ENCODE data around the gene SSC4D.

SSC4D gene

DNA sequence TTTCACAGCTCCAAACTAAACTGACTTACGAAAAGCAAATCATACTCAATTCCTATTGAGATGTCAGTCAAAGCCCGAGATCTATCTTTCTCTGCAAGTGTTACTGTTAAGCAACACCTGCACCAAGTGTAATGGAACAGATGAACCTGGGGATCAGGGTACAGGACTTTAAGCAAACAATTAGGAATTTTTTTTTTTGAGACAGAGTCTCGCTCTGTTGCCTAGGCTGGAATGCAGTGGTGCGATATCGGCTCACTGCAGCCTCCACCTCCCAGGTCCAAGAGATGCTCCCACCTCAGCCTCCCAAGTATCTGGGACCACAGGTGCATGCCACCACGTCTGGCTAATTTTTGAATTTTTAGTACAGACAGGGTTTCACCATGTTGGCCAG is 65.6 kb downstream of the SSC4D start:
- no peak overlapping the region for H3K27ac ChIP-seq (replicated peaks; ENCODE audit: low read length)

DNA sequence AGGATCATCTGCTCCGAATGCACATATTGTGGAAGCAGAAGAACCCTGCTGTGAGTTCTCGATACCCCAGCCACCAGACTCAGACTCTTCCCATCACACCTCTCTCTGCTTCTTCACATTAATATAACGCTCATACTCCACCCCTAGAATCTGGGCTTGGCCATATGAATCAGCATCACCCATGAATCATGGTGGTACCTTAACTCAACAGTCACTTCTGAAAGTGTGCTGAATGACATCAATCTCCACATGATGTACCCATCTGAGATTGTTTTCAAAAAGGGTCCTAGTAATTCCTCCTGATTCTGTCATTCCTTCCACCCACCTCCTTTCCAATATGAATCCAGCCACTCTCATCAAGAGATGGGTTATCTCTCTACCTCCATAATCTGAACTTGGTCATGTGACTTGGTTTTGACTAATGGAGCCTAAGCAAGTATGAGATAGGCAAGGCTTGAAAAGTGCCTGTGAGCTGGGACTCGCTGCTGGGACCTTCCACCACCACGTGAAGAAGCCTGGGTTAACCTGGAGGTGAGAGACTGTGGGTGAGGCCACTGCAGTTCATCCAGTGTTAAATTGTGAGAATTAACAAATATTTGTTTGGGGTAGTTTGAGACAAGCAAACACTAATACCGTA is 66.1 kb downstream of the SSC4D start:
- WGBS, 2 donors (ENCODE audit: extremely low coverage in 2 of 2, insufficient read length in 2 of 2, insufficient replicate concordance in 1 of 2) = no CpG with 5 or more reads among the region's 6 CpGs
- Histone ChIP-seq H4K91ac (ENCODE audit: low read depth, low read length, poor library complexity) (no peak overlapping the region), H3K27ac (replicated peaks; ENCODE audit: low read length) (no peak overlapping the region), H3K4me3 (ENCODE audit: low read length in 2 of 2) (no peak overlapping the region), H3K14ac (ENCODE audit: low read length) (no peak overlapping the region), H3K4me2 (ENCODE audit: insufficient read depth, low read length, poor library complexity, severe bottlenecking) (no peak overlapping the region), H3K27me3 (ENCODE audit: control insufficient read depth in 3 of 3, insufficient read depth in 3 of 3, low read depth in 1 of 3, low read length in 3 of 3) (no peaks in the 10 kb centered on the region), H3K4me1 (ENCODE audit: control insufficient read depth in 2 of 2, insufficient read depth in 1 of 2, low read depth in 1 of 2, low read length in 2 of 2) (peaks cover 0 to 6% of the 10 kb centered on the region in 2 donors), H3K9me3 (replicated peaks in 1 of 2; ENCODE audit: control insufficient read depth in 2 of 2, insufficient read depth in 1 of 2, low read depth in 1 of 2, low read length in 2 of 2) (peaks cover 0 to 4% of the 10 kb centered on the region in 2 donors), H2AK5ac (ENCODE audit: low read depth, low read length) (no peak overlapping the region), H2BK5ac (ENCODE audit: low read length) (no peak overlapping the region), H2BK15ac (ENCODE audit: low read length) (no peak overlapping the region), H2BK12ac (ENCODE audit: low read length) (no peak overlapping the region), H3K36me3 (replicated peaks in 1 of 2; ENCODE audit: control insufficient read depth in 2 of 2, insufficient read depth in 2 of 2, low read length in 2 of 2) (peaks cover 35 to 95% of the 10 kb centered on the region in 2 donors), H2AFZ (ENCODE audit: low read length) (no peak overlapping the region), H4K8ac (ENCODE audit: low read depth, low read length) (no peak overlapping the region), H3K79me1 (ENCODE audit: low read depth, low read length) (peaks cover 4% of the 10 kb centered on the region), H3K23ac (ENCODE audit: low read depth, low read length, poor library complexity) (no peak overlapping the region), H3K4ac (ENCODE audit: low read length) (no peak overlapping the region), H2BK120ac (ENCODE audit: low read depth, low read length) (no peak overlapping the region), H3K9ac (ENCODE audit: low read depth, low read length, poor library complexity) (no peak overlapping the region), H3K18ac (ENCODE audit: low read length) (no peak overlapping the region)
- no peak for DNase-seq (ENCODE audit: low spot score)

More for the DNA sequence above, 65.6 kb downstream of the SSC4D start:
- DNase-seq (ENCODE audit: low spot score) = no peak
- peaks cover 35 to 95% of the 10 kb centered on the region in 2 donors for H3K36me3 ChIP-seq (replicated peaks in 1 of 2; ENCODE audit: control insufficient read depth in 2 of 2, insufficient read depth in 2 of 2, low read length in 2 of 2)
- H2BK5ac ChIP-seq (ENCODE audit: low read length) = no peak overlapping the region
- H3K9ac ChIP-seq (ENCODE audit: low read depth, low read length, poor library complexity) = no peak overlapping the region
- no peak overlapping the region for H3K14ac ChIP-seq (ENCODE audit: low read length)
- H3K4me3 ChIP-seq (ENCODE audit: low read length in 2 of 2) = no peak overlapping the region
- no peaks in the 10 kb centered on the region for H3K27me3 ChIP-seq (ENCODE audit: control insufficient read depth in 3 of 3, insufficient read depth in 3 of 3, low read depth in 1 of 3, low read length in 3 of 3)
- H2BK12ac ChIP-seq (ENCODE audit: low read length) = no peak overlapping the region
- H2AFZ ChIP-seq (ENCODE audit: low read length) = no peak overlapping the region
- peaks cover 0 to 6% of the 10 kb centered on the region in 2 donors for H3K4me1 ChIP-seq (ENCODE audit: control insufficient read depth in 2 of 2, insufficient read depth in 1 of 2, low read depth in 1 of 2, low read length in 2 of 2)
- no peak overlapping the region for H4K91ac ChIP-seq (ENCODE audit: low read depth, low read length, poor library complexity)
- no peak overlapping the region for H3K23ac ChIP-seq (ENCODE audit: low read depth, low read length, poor library complexity)
- no CpG with 5 or more reads among the region's 6 CpGs for WGBS, 2 donors (ENCODE audit: extremely low coverage in 2 of 2, insufficient read length in 2 of 2, insufficient replicate concordance in 1 of 2)
- no peak overlapping the region for H2AK5ac ChIP-seq (ENCODE audit: low read depth, low read length)
- H3K79me1 ChIP-seq (ENCODE audit: low read depth, low read length) = peaks cover 4% of the 10 kb centered on the region
- H4K8ac ChIP-seq (ENCODE audit: low read depth, low read length) = no peak overlapping the region
- H3K4me2 ChIP-seq (ENCODE audit: insufficient read depth, low read length, poor library complexity, severe bottlenecking) = no peak overlapping the region
- peaks cover 0 to 4% of the 10 kb centered on the region in 2 donors for H3K9me3 ChIP-seq (replicated peaks in 1 of 2; ENCODE audit: control insufficient read depth in 2 of 2, insufficient read depth in 1 of 2, low read depth in 1 of 2, low read length in 2 of 2)
- H2BK120ac ChIP-seq (ENCODE audit: low read depth, low read length) = no peak overlapping the region
- no peak overlapping the region for H3K18ac ChIP-seq (ENCODE audit: low read length)
- no peak overlapping the region for H3K4ac ChIP-seq (ENCODE audit: low read length)
- H2BK15ac ChIP-seq (ENCODE audit: low read length) = no peak overlapping the region

DNA sequence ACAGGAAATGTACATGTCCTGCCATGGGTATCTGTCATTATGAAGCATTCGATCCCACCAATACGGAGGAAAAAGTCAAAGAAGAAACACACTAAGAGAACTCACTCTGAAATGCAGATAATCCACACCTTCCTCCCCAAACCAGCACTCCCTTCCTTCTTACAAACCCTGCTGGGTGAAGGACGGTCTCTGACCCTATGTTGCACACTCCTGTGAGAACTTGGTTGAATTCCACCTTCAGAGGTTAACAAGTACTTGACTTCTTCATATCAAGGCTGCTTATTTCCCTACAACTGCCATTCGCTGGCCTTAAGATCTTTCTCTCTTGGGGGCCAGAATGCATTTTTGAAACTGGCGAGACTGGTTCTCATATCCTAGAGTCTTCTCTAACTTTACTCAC is 67.3 kb downstream of the SSC4D start:
- H3K18ac ChIP-seq (ENCODE audit: low read length) = no peak overlapping the region
- no peak overlapping the region for H3K9ac ChIP-seq (ENCODE audit: low read depth, low read length, poor library complexity)
- H3K79me1 ChIP-seq (ENCODE audit: low read depth, low read length) = peaks cover 4% of the 10 kb centered on the region
- no peak for DNase-seq (ENCODE audit: low spot score)
- no peak overlapping the region for H2BK120ac ChIP-seq (ENCODE audit: low read depth, low read length)
- H3K23ac ChIP-seq (ENCODE audit: low read depth, low read length, poor library complexity) = no peak overlapping the region
- H4K8ac ChIP-seq (ENCODE audit: low read depth, low read length) = no peak overlapping the region
- no peak overlapping the region for H2BK15ac ChIP-seq (ENCODE audit: low read length)
- H2AFZ ChIP-seq (ENCODE audit: low read length) = no peak overlapping the region
- H2AK5ac ChIP-seq (ENCODE audit: low read depth, low read length) = no peak overlapping the region
- peaks cover 33 to 95% of the 10 kb centered on the region in 2 donors for H3K36me3 ChIP-seq (replicated peaks in 1 of 2; ENCODE audit: control insufficient read depth in 2 of 2, insufficient read depth in 2 of 2, low read length in 2 of 2)
- no peak overlapping the region for H2BK12ac ChIP-seq (ENCODE audit: low read length)
- no peak overlapping the region for H3K4me2 ChIP-seq (ENCODE audit: insufficient read depth, low read length, poor library complexity, severe bottlenecking)
- H3K14ac ChIP-seq (ENCODE audit: low read length) = no peak overlapping the region
- no peaks in the 10 kb centered on the region for H3K27me3 ChIP-seq (ENCODE audit: control insufficient read depth in 3 of 3, insufficient read depth in 3 of 3, low read depth in 1 of 3, low read length in 3 of 3)
- peaks cover 0 to 6% of the 10 kb centered on the region in 2 donors for H3K4me1 ChIP-seq (ENCODE audit: control insufficient read depth in 2 of 2, insufficient read depth in 1 of 2, low read depth in 1 of 2, low read length in 2 of 2)
- H2BK5ac ChIP-seq (ENCODE audit: low read length) = no peak overlapping the region
- no peak overlapping the region for H4K91ac ChIP-seq (ENCODE audit: low read depth, low read length, poor library complexity)
- H3K4ac ChIP-seq (ENCODE audit: low read length) = no peak overlapping the region
- H3K4me3 ChIP-seq (ENCODE audit: low read length in 2 of 2) = no peak overlapping the region
- H3K27ac ChIP-seq (replicated peaks; ENCODE audit: low read length) = no peak overlapping the region
- no CpG with 5 or more reads among the region's 5 CpGs for WGBS, 2 donors (ENCODE audit: extremely low coverage in 2 of 2, insufficient read length in 2 of 2, insufficient replicate concordance in 1 of 2)
- peaks cover 0 to 4% of the 10 kb centered on the region in 2 donors for H3K9me3 ChIP-seq (replicated peaks in 1 of 2; ENCODE audit: control insufficient read depth in 2 of 2, insufficient read depth in 1 of 2, low read depth in 1 of 2, low read length in 2 of 2)

DNA sequence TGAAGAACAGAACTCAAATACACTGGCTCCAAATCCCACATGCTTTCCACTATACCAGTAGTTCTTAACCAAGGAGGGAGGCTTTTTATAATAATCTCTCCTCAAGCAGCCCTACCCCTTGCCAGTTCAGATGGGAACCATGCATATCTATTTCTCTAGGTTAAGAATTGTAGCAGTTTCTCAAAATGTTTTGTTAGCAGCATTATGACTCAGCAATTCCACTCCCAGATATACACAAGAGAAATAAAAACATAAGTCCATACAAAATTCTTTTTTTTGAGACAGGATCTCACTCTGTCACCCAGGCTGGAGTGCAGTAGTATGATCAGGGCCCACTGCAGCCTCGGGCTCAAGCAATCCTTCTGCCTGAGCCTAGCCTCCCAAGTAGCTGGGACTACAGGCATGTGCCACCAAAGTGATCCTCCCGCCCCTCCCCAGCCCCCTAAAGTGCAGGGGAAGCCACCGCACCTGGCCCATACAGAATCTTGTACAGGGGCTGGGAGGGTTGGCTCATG is 68.8 kb downstream of the SSC4D start:
- H3K4ac ChIP-seq (ENCODE audit: low read length) = no peak overlapping the region
- no peak overlapping the region for H2BK120ac ChIP-seq (ENCODE audit: low read depth, low read length)
- H2BK5ac ChIP-seq (ENCODE audit: low read length) = no peak overlapping the region
- H2AFZ ChIP-seq (ENCODE audit: low read length) = no peak overlapping the region
- no peaks in the 10 kb centered on the region for H3K9me3 ChIP-seq (replicated peaks in 1 of 2; ENCODE audit: control insufficient read depth in 2 of 2, insufficient read depth in 1 of 2, low read depth in 1 of 2, low read length in 2 of 2)
- DNase-seq (ENCODE audit: low spot score) = no peak
- H3K4me1 ChIP-seq (ENCODE audit: control insufficient read depth in 2 of 2, insufficient read depth in 1 of 2, low read depth in 1 of 2, low read length in 2 of 2) = peaks cover 0 to 5% of the 10 kb centered on the region in 2 donors
- H4K91ac ChIP-seq (ENCODE audit: low read depth, low read length, poor library complexity) = no peak overlapping the region
- H4K8ac ChIP-seq (ENCODE audit: low read depth, low read length) = no peak overlapping the region
- no peak overlapping the region for H2BK12ac ChIP-seq (ENCODE audit: low read length)
- no peak overlapping the region for H3K14ac ChIP-seq (ENCODE audit: low read length)
- WGBS, 2 donors (ENCODE audit: extremely low coverage in 2 of 2, insufficient read length in 2 of 2, insufficient replicate concordance in 1 of 2) = no CpG with 5 or more reads among the region's 3 CpGs
- no peak overlapping the region for H3K27ac ChIP-seq (replicated peaks; ENCODE audit: low read length)
- H2BK15ac ChIP-seq (ENCODE audit: low read length) = no peak overlapping the region
- no peak overlapping the region for H3K9ac ChIP-seq (ENCODE audit: low read depth, low read length, poor library complexity)
- no peak overlapping the region for H3K4me2 ChIP-seq (ENCODE audit: insufficient read depth, low read length, poor library complexity, severe bottlenecking)
- peaks cover 2% of the 10 kb centered on the region for H3K79me1 ChIP-seq (ENCODE audit: low read depth, low read length)
- H3K4me3 ChIP-seq (ENCODE audit: low read length in 2 of 2) = no peak overlapping the region
- H3K36me3 ChIP-seq (replicated peaks in 1 of 2; ENCODE audit: control insufficient read depth in 2 of 2, insufficient read depth in 2 of 2, low read length in 2 of 2) = peaks cover 23 to 93% of the 10 kb centered on the region in 2 donors
- no peaks in the 10 kb centered on the region for H3K27me3 ChIP-seq (ENCODE audit: control insufficient read depth in 3 of 3, insufficient read depth in 3 of 3, low read depth in 1 of 3, low read length in 3 of 3)
- H3K18ac ChIP-seq (ENCODE audit: low read length) = no peak overlapping the region
- H3K23ac ChIP-seq (ENCODE audit: low read depth, low read length, poor library complexity) = no peak overlapping the region
- no peak overlapping the region for H2AK5ac ChIP-seq (ENCODE audit: low read depth, low read length)

All from neuronal stem cell (in vitro differentiated cells).